IgD-negative memory B cell (primary cell): ENCODE data around the gene LRRC8C. TPM values are rescaled to one million over a fixed set of nuclear protein-coding genes. Genes with fewer than 3 reads are reported as not detected.
"Not testable (repeated sequence)": the region's sequence is repeated elsewhere in the genome, so short reads cannot be mapped to it uniquely, and the experiment has no call there.

Source experiments
- H3K27ac Mint-ChIP-seq, 3 donors: one replicate each; pipeline ENCODE4 v1.8.0; 2020 to 2022; ENCODE audit warnings: mild to moderate bottlenecking in 3 of 3, mixed read lengths in 3 of 3, moderate library complexity in 1 of 3
- H3K27me3 Mint-ChIP-seq: one replicate; pipeline ENCODE4 v1.8.0; 2021; ENCODE audit warnings: mixed read lengths
- H3K36me3 Mint-ChIP-seq: one replicate; pipeline ENCODE4 v1.8.0; 2020; ENCODE audit warnings: mild to moderate bottlenecking, mixed read lengths
- H3K4me1 Mint-ChIP-seq, 3 donors: one replicate each; pipeline ENCODE4 v1.8.0; 2020 to 2022; ENCODE audit warnings: mixed read lengths in 3 of 3, mild to moderate bottlenecking in 1 of 3
- H3K4me3 Mint-ChIP-seq, 4 donors: one replicate each; pipeline ENCODE4 v1.8.0; 2020 to 2022; ENCODE audit warnings: mild to moderate bottlenecking in 4 of 4, mixed read lengths in 4 of 4, moderate library complexity in 3 of 4
- H3K9me3 Mint-ChIP-seq, 3 donors: one replicate each; pipeline ENCODE4 v1.8.0; 2020 to 2021; ENCODE audit warnings: mixed read lengths in 3 of 3, mild to moderate bottlenecking in 1 of 3
- polyA plus RNA-seq: library from polyadenylated mRNA; unstranded; fragments of 300-500 nt; fragmentation: Illumina TruSeq; gene quantifications from one replicate; pipeline ENCODE4 v1.2.3, GENCODE V29; 2021

LRRC8C gene
- 2.9 TPM for polyA plus RNA-seq

DNA sequence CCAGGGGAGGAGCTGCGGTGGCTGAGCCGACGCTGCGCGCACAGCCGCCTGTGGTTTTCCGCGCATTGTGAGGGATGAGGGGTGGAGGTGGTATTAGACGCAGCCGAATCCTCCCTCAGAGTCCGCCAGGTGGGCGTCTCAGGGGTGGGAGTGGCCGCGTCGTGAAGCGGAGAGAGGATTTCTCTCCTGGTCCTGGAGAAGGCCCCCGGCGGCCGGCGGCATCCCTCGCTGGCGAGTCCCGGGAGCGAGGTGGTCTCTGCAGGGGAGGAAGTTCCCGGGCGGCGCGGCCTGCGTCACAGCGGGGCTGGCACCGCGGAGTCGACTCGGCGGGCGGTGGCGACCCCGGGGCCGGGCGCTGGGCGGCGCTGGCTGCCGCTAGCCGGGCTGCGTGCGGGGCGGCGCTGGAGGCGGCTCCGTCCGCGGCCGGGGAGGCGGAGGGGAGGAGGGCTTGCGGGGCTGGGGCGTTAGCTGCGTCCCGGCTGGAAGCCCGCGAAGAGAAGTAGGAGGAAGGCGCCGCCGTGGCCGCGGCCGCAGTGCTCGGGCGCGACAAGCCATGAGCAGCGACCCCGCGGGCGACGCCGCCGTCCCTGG is at the start of gene LRRC8C:
Gene LRRC8C (plus strand): TSS at position 464 of the 591 bp plus-strand sequence. CDS start 53,354 bp downstream, outside the sequence.
- Mint-ChIP-seq H3K27me3 (no peaks in the 10 kb centered on the region), H3K9me3 (no peaks in the 10 kb centered on the region), H3K27ac (peak within 1 kb of the TSS; percentile 96 to 98 (median 96)), H3K4me3 (peak within 1 kb of the TSS; percentile 93 to 99 (median 97)), H3K4me1 (peaks cover 24 to 42% (median 34%) of the 10 kb centered on the region in 3 donors), H3K36me3 (no peaks in the 10 kb centered on the region)

DNA sequence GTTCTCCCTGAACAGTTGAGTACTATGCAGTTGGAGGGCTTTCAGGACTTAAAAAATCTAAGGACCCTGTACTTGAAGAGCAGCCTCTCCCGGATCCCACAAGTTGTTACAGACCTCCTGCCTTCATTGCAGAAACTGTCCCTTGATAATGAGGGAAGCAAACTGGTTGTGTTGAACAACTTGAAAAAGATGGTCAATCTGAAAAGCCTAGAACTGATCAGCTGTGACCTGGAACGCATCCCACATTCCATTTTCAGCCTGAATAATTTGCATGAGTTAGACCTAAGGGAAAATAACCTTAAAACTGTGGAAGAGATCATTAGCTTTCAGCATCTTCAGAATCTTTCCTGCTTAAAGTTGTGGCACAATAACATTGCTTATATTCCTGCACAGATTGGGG is 48.7 kb upstream of the LRRC8C start:
- Mint-ChIP-seq H3K27ac (peak overlapping the region in 1 of 3 donors; percentile 30), H3K36me3 (peaks cover 15% of the 10 kb centered on the region), H3K9me3 (no peaks in the 10 kb centered on the region), H3K4me1 (peaks cover under 1 to 3% (median 2%) of the 10 kb centered on the region in 3 donors), H3K27me3 (no peaks in the 10 kb centered on the region), H3K4me3 (no peak overlapping the region)

DNA sequence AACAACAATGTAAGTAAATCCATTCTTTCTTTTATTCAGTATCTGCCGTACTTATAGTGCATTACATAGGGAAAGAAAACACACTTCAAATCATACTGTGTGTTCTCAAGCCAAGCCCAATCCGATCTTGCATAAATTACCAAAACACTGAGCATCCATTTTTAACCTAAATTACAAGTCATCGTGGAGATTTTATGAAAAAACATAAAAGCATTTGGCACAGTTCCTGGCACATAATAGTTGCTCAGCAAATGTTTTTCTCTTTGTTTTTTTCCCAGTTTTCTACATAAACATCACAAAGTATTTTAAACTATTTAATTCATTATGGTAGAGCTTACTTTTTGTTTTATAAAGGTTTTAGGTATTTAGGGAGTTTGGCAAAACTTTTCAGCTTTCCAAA is 48.1 kb upstream of the LRRC8C start:
- peak overlapping the region in 1 of 3 donors; percentile 30 for H3K27ac Mint-ChIP-seq
- H3K27me3 Mint-ChIP-seq, result no peaks in the 10 kb centered on the region
- peaks cover 0 to 6% (median 3%) of the 10 kb centered on the region in 3 donors for H3K4me1 Mint-ChIP-seq
- H3K36me3 Mint-ChIP-seq, result peaks cover 15% of the 10 kb centered on the region
- H3K9me3 Mint-ChIP-seq, result no peaks in the 10 kb centered on the region
- no peak overlapping the region for H3K4me3 Mint-ChIP-seq

DNA sequence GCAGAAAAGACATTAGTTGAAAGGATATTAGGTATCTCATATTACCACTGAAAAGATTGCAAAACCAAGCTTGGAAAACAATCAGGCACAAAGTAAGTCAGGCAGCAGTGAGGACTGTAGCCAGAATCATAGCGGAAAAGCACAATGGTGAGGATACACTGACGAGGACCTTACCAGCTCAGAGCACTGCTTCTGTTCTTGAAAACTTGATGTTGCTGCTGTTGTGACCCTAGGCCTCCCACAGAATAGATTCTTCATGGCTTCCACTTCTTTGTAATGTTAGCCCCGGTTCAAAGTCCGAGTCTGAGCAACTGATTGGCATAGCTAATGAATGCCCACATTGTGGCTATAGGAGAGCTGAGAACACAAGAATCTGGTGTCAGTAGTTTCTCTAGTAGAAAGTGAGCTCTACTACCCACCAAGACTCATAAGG is 45.2 kb upstream of the LRRC8C start:
- Mint-ChIP-seq H3K27ac (no peak overlapping the region), H3K4me3 (no peak overlapping the region), H3K27me3 (no peaks in the 10 kb centered on the region), H3K4me1 (peaks cover 0 to 9% (median 3%) of the 10 kb centered on the region in 3 donors), H3K9me3 (no peaks in the 10 kb centered on the region), H3K36me3 (peaks cover 15% of the 10 kb centered on the region)

DNA sequence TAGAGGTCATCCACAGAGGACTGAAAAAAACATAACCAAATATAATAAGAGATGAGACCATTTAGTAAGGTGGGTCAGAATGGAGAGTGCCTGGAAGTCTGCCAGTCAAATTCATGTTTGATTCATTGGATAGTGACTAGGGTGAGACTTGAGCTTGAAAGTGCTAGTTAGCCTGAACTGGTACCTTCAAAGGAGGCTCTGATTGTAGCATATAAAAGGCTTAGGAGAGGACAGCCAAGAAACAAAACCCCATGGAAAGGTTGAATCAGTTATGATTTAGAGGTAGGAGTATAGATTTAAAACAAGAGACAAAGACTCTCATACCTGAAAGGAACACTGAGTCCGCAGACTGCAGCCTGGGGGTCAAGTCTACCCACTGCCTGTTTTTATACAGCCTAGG is 44.4 kb upstream of the LRRC8C start:
- peaks cover 11% of the 10 kb centered on the region for H3K36me3 Mint-ChIP-seq
- H3K4me3 Mint-ChIP-seq, result no peak overlapping the region
- H3K4me1 Mint-ChIP-seq, result peaks cover 0 to 9% (median 3%) of the 10 kb centered on the region in 3 donors
- H3K27me3 Mint-ChIP-seq, result no peaks in the 10 kb centered on the region
- no peaks in the 10 kb centered on the region for H3K9me3 Mint-ChIP-seq
- H3K27ac Mint-ChIP-seq, result no peak overlapping the region

DNA sequence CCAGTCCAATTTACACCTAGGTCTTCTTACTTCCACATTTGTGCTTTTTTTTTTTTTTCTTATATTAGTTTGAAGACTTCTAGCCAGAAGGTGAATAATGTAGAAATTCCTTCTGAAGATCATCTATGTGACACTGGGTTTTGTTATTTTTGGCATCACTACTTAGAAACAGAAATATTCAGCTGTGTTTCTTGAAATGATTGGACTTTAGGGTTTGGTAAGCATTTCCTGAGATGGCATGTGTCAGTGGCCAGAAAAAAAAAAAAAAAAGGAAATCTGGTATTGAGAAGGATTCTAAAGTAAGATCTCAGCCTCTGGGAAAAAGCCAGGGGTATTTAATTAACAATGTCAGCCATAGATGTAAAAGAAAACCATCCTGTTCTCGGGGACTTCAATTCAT is 43.4 kb upstream of the LRRC8C start:
- peaks cover 0 to 14% (median 3%) of the 10 kb centered on the region in 3 donors for H3K4me1 Mint-ChIP-seq
- no peaks in the 10 kb centered on the region for H3K9me3 Mint-ChIP-seq
- H3K4me3 Mint-ChIP-seq, result peak overlapping the region in 1 of 4 donors; percentile 4
- peaks cover 8% of the 10 kb centered on the region for H3K36me3 Mint-ChIP-seq
- no peaks in the 10 kb centered on the region for H3K27me3 Mint-ChIP-seq
- no peak overlapping the region for H3K27ac Mint-ChIP-seq

DNA sequence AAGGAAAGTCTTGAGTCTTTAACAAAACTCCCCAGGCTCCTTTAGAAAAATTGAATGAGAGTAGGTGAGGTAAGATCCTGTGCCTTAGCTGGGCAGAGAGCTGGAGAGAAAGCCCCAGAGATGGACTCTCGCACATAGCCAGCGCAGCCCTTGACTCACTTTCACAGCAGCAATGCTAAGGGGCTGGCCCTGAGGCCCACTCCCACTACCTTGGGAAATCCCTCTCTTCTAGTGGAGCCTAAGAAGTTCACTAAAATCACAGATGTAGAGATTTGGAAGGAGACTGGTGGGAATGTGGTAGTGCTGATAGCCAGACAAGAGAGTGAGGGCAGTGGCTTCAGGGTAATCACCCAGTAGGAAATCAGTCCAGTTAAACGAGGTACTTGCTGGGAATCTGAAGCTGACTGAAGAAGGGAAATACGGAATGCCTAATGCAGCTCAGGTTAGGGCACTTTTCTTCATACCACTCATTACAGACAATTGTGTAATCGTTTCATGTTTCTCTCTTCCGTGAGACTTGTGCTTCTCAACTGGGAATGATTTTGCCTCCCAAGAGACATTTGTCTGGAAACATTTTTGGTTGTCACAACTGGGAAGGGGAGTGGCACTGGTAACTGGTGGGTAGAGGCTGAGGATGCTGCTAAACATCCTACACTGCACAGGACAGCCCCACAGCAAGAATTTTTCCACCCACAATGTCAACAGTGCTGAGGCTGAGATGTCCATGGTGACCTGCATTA is 42.4 kb upstream of the LRRC8C start:
- Mint-ChIP-seq H3K27ac (peak overlapping the region in 1 of 3 donors; percentile 50), H3K4me1 (peaks cover 0 to 14% (median 3%) of the 10 kb centered on the region in 3 donors)

DNA sequence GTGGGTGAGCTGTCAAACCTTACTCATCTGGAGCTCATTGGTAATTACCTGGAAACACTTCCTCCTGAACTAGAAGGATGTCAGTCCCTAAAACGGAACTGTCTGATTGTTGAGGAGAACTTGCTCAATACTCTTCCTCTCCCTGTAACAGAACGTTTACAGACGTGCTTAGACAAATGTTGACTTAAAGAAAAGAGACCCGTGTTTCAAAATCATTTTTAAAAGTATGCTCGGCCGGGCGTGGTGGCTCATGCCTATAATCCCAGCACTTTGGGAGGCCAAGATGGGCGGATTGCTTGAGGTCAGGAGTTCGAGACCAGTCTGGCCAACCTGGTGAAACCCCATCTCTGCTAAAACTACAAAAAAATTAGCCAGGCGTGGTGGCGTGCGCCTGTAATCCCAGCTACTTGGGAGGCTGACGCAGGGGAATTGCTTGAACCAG is 40.0 kb upstream of the LRRC8C start:
- not testable (repeated sequence) for H3K36me3 Mint-ChIP-seq, H3K27ac Mint-ChIP-seq, H3K27me3 Mint-ChIP-seq, H3K4me3 Mint-ChIP-seq, H3K9me3 Mint-ChIP-seq
- H3K4me1 Mint-ChIP-seq, result peaks cover 0 to 15% (median 1%) of the 10 kb centered on the region in 3 donors

More for the DNA sequence above, 42.4 kb upstream of the LRRC8C start:
- no peaks in the 10 kb centered on the region for H3K27me3 Mint-ChIP-seq
- H3K36me3 Mint-ChIP-seq, result peaks cover 8% of the 10 kb centered on the region
- no peak overlapping the region for H3K4me3 Mint-ChIP-seq
- no peaks in the 10 kb centered on the region for H3K9me3 Mint-ChIP-seq

DNA sequence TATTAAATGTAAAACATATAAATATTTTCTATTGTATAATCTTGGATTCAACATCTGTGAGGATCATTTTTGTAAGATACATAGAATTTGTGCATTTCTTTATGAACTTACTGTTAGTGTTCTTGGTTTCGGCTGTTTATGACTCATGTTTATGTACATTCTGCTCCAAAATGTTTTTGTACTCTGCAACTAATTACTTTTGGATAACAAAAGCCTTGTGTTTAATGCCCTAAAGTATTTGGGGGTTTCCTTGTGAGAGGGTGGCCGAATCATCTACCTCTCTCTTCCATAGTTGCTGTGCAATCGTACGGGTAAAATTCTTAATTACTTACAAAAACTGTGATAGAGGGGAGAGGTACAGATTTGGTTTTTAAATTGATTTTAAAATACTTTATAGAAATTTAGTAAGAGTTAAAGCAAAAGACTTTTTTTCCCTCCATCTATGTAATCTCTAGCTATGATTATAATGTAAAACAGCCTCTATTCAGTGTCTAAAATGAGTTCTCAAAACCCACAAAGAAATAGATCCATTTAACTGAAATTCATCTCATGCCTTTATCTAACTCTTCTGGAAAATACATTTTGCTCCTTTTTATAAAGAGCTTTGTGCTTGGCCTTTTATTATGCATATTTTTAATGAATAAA is 38.7 kb upstream of the LRRC8C start:
- no peaks in the 10 kb centered on the region for H3K27me3 Mint-ChIP-seq
- no peaks in the 10 kb centered on the region for H3K36me3 Mint-ChIP-seq
- no peak overlapping the region for H3K4me3 Mint-ChIP-seq
- peaks cover 1 to 15% (median 5%) of the 10 kb centered on the region in 3 donors for H3K4me1 Mint-ChIP-seq
- H3K9me3 Mint-ChIP-seq, result no peaks in the 10 kb centered on the region
- H3K27ac Mint-ChIP-seq, result no peak overlapping the region

DNA sequence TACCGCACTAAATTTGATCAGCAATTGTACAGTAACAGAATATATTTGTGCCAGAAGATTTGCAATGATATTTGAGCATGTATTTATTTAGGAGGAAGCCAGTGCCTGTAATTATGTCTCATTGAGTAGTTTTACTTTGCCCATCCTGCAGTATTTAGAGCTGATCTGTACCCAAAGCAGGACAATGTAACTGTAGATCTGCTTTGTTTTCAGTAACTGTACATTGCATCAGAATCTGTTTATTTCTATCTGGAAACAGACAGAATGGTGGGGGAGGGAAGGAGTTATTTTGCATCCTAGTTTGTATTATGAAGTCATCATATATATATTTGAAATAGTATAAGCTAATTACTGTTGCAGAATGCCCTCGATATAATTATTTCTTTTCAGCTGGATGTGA is 36.2 kb upstream of the LRRC8C start:
- no peak overlapping the region for H3K27ac Mint-ChIP-seq

DNA sequence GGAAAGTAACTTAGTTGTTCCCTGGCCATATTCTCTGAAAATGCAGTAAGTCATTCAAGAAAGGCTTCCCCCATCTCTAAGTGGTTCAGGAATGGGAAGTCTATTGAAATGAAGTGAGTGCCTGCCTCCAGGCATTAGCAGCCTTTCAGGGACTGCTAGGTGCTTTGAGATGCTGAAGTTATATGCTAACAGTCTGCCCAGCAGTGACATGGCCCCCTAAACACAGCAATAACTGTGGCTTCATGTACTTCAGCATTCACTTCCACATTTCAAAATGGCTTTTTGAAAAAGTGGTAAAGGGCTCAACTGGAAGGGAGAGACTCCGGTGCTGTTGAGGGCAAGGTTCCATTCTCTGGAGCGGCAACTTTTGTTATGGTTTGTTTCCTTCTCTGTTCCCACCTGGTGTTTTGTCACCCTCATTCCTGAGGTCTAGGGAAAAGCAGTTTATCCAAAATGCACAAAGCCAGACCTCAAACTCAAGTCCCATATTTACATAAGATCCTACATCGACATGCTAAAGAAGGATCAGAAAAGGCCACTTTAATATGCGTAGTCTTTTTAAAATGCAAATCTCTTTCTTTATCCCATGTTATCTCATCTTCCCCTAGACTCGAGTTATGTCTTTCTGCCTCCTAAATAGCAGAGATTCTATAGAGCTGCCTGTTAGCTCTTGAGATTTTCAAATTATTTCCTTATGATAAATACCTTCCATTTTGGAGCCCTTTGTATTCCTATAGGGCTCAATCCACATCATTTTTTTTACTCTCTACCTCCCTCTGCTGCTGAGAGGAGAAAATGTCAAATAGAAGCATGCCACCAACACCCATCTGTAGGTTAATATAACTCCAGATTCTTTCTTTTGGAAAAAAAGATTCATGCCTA is 34.2 kb upstream of the LRRC8C start:
- Mint-ChIP-seq H3K4me1 (peaks cover 5 to 9% (median 6%) of the 10 kb centered on the region in 3 donors), H3K27me3 (no peaks in the 10 kb centered on the region), H3K36me3 (no peaks in the 10 kb centered on the region), H3K4me3 (no peak overlapping the region), H3K9me3 (no peaks in the 10 kb centered on the region), H3K27ac (peak overlapping the region in 1 of 3 donors; percentile 14)

More for the DNA sequence above, 36.2 kb upstream of the LRRC8C start:
- peaks cover 1 to 11% (median 5%) of the 10 kb centered on the region in 3 donors for H3K4me1 Mint-ChIP-seq
- H3K9me3 Mint-ChIP-seq, result no peaks in the 10 kb centered on the region
- no peak overlapping the region for H3K4me3 Mint-ChIP-seq
- no peaks in the 10 kb centered on the region for H3K27me3 Mint-ChIP-seq
- H3K36me3 Mint-ChIP-seq, result no peaks in the 10 kb centered on the region

DNA sequence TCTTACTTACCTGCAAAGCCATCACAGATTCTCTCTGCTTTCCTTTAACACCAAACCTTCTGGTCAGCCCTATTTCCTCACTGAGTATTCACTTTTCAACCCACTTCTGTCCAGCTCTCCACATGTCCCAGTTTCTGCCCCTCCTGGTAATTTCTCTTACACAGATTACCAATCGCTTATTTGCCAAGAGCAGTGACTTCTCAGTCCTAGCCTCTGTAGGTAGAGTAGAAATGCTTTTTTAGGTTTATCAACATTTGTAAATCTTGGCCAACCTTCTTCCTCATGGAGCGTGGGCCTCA is 33.6 kb upstream of the LRRC8C start:
- Mint-ChIP-seq H3K4me3 (no peak overlapping the region), H3K27ac (peak overlapping the region in 1 of 3 donors; percentile 14), H3K4me1 (peaks cover 5 to 8% (median 6%) of the 10 kb centered on the region in 3 donors), H3K36me3 (no peaks in the 10 kb centered on the region), H3K27me3 (no peaks in the 10 kb centered on the region), H3K9me3 (no peaks in the 10 kb centered on the region)

DNA sequence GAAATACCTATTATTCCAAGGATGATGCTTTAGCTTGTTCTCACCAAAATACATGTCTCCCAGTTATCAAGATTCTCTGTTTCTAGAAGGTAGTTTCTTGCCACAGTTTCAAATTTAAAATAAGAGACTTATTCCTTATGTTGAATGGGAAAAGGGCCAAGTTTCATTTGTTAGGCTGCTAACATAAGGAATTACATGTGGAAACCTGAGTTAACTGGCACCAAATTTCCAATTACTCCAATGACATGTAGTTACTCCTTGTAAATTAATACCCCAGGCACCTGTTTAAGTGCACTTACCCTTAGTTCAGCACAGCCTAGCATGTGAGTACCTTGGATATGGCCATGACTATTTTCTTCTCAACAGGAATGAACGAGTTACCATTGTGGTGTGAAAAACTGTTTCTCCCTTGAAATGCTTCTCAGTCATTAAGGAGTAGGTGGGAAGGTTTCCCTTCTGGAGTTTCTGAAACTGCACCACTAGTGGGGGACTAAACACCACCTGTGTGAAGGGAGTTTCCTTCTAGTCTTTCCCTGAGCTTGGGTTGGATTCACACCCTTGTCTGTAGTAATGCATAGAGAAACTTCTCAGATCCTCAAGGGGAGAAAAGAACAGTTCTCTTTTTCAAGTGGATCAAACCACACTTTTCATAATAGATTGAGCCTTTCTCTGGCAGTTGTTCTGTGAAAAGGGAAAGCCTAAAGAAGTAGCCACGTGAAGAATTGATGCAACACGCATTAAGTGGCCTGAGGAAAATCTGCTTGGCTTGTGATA is 32.3 kb upstream of the LRRC8C start:
- peak overlapping the region in 1 of 3 donors; percentile 6 for H3K27ac Mint-ChIP-seq
- H3K4me3 Mint-ChIP-seq, result no peak overlapping the region
- no peaks in the 10 kb centered on the region for H3K36me3 Mint-ChIP-seq
- H3K9me3 Mint-ChIP-seq, result no peaks in the 10 kb centered on the region
- H3K4me1 Mint-ChIP-seq, result peaks cover 5 to 8% (median 6%) of the 10 kb centered on the region in 3 donors
- H3K27me3 Mint-ChIP-seq, result no peaks in the 10 kb centered on the region

DNA sequence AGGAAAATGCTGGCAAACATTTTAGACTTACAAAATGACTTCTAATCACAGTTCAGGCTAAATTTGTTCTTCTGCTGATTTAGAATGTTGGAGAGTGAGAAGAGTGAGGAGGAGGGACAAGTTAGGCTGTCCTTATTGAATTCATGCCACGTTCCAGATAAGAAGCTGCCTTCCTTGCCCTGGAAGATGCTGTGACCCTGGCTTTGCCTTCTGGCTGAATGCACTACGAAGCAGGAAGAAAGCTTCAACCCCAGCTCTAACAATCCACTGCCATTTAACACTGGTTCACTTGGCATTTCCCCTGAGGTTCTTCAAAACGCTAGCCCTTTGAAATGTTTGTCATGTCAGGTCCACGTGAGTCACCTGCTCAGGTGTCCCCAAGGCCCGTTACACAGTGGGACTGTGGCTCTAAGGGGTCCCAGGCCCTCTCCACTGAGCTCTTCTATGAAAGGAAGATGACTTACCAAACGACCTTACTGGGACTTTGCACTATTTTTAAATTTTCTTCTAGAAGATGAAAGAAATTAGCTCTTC is 30.0 kb upstream of the LRRC8C start:
- H3K4me1 Mint-ChIP-seq, result peaks cover 16 to 19% (median 19%) of the 10 kb centered on the region in 3 donors
- H3K27me3 Mint-ChIP-seq, result no peaks in the 10 kb centered on the region
- no peak overlapping the region for H3K4me3 Mint-ChIP-seq
- no peaks in the 10 kb centered on the region for H3K36me3 Mint-ChIP-seq
- H3K27ac Mint-ChIP-seq, result peak overlapping the region in 1 of 3 donors; percentile 15
- no peaks in the 10 kb centered on the region for H3K9me3 Mint-ChIP-seq
